PFSK-1 (cell line): ENCODE measurements around the gene MOV10L1.

ENCODE experiments used
- FOXP2 ChIP-seq: optimal IDR thresholded peaks from 2 replicates; pipeline ENCODE3; 2011; ENCODE audit warnings: borderline replicate concordance, control low read depth, inconsistent platforms; ENCODE audit not compliant: insufficient read depth; ENCODE audit errors: extremely low read length, extremely low read depth
- POLR2AphosphoS5 ChIP-seq: IDR thresholded peaks from 2 replicates; pipeline ENCODE4 v1.6.1; 2012; ENCODE audit warnings: low read depth, mild to moderate bottlenecking, control low read depth, low read length, moderate library complexity
- REST ChIP-seq, 2 experiments: IDR thresholded peaks; 2 replicates each; pipeline versions ENCODE4 v1.6.1 to v1.8.0; 2011 to 2012; ENCODE audit warnings: low read depth in 2 of 2, low read length in 2 of 2, control low read depth in 1 of 2, inconsistent platforms in 1 of 2, mild to moderate bottlenecking in 1 of 2, moderate library complexity in 1 of 2; ENCODE audit not compliant: insufficient read depth in 1 of 2
- SIN3A ChIP-seq: IDR thresholded peaks from 2 replicates; pipeline ENCODE4 v1.6.1; 2012; ENCODE audit warnings: mild to moderate bottlenecking, low read length, moderate library complexity, borderline replicate concordance; ENCODE audit not compliant: insufficient read depth
- TAF1 ChIP-seq: IDR thresholded peaks from 2 replicates; pipeline ENCODE4 v1.6.1; 2012; ENCODE audit warnings: low read length, control low read depth, borderline replicate concordance; ENCODE audit not compliant: insufficient read depth

MOV10L1 gene

GRCh38 chr22:50082961-50083461, 6.8 kb upstream of the MOV10L1 start:
- TF ChIP-seq POLR2AphosphoS5, result no peak
- no peak for TF ChIP-seq REST (IDR thresholded peaks at IDR 0.05; ENCODE audit: insufficient read depth in 1 of 2, low read depth in 2 of 2, low read length in 2 of 2)
- TF ChIP-seq SIN3A, result no peak
- no peak for TF ChIP-seq TAF1
- no peak for TF ChIP-seq FOXP2

GRCh38 chr22:50083462-50084079, 6.2 kb upstream of the MOV10L1 start:
- TF ChIP-seq POLR2AphosphoS5 (no peak), SIN3A (no peak), TAF1 (no peak), REST (IDR thresholded peaks at IDR 0.05; ENCODE audit: insufficient read depth in 1 of 2, low read depth in 2 of 2, low read length in 2 of 2) (no peak), FOXP2 (no peak)

GRCh38 chr22:50084080-50084477, 5.7 kb upstream of the MOV10L1 start:
- TF ChIP-seq TAF1 (no peak), POLR2AphosphoS5 (no peak), SIN3A (no peak), REST (IDR thresholded peaks at IDR 0.05; ENCODE audit: insufficient read depth in 1 of 2, low read depth in 2 of 2, low read length in 2 of 2) (no peak), FOXP2 (no peak)

GRCh38 chr22:50084614-50085021, 5.2 kb upstream of the MOV10L1 start:
- TF ChIP-seq TAF1, result no peak
- TF ChIP-seq POLR2AphosphoS5, result no peak
- no peak for TF ChIP-seq REST (IDR thresholded peaks at IDR 0.05; ENCODE audit: insufficient read depth in 1 of 2, low read depth in 2 of 2, low read length in 2 of 2)
- TF ChIP-seq FOXP2, result no peak
- TF ChIP-seq SIN3A, result no peak
